Activated CD8-positive, alpha-beta memory T cell treated with anti-CD3 and anti-CD28 coated beads for 1 hour (primary cell): ENCODE measurements around the gene STMP1.
"Not testable (repeated sequence)": the region's sequence is repeated elsewhere in the genome, so short reads cannot be mapped to it uniquely, and the experiment has no call there.

Experiments used
- DNase-seq, 2 donors: peaks; one replicate each; pipeline ENCODE4 v3.0.0-alpha.2; 2020; ENCODE audit warnings: low read depth in 1 of 2; ENCODE audit errors: extremely low read depth in 1 of 2

The STMP1 gene

GRCh38 chr7:135662373-135663114 is at the start of gene STMP1:
TSS of gene STMP1 (plus strand) at chr7:135662514.
- peak; percentile 89 to 97 for DNase-seq

GRCh38 chr7:135616136-135616535 is 46.2 kb upstream of the STMP1 start:
- DNase-seq, result no peak

- DNase-seq, result no peak
Observed at GRCh38 chr7:135617781-135618180, 44.5 kb upstream of the STMP1 start.

DNA sequence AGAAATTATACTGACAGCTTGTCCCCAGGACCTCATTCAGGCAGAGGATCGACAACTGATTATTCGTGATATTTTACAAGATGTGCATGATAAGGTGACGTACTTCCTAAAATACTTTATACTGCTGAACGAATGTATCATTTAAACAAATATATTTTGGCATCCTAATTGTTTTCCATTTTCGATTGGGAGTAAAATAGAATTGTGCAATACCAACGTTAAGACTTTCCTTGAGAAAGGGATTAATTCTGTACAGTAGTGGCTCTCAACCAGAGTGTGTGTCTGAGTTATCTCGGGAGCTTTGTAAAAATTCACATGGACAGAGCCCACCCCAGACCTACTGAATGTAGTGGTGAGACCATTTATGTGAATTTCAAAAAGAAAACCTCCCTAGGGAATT is 43.8 kb upstream of the STMP1 start:
- no peak for DNase-seq

DNA sequence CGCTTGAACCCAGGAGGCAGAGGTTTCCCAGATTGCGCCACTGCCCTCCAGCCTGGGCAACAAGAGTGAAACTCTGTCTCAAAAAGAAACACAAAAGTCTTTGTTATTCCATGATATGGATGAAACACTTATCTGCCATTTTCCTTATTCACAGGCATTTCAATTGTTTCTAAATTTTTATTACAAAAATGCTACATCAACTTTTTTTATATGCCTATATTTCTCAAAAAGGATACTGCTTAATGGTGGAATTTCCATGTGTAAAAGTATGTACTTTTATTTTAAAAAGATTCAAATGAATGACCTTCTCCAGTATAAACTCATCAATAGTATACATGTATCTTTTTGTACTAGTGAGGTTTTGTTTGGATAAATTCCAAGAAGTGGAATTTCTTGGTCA is 41.9 kb upstream of the STMP1 start:
- DNase-seq, result no peak

DNA sequence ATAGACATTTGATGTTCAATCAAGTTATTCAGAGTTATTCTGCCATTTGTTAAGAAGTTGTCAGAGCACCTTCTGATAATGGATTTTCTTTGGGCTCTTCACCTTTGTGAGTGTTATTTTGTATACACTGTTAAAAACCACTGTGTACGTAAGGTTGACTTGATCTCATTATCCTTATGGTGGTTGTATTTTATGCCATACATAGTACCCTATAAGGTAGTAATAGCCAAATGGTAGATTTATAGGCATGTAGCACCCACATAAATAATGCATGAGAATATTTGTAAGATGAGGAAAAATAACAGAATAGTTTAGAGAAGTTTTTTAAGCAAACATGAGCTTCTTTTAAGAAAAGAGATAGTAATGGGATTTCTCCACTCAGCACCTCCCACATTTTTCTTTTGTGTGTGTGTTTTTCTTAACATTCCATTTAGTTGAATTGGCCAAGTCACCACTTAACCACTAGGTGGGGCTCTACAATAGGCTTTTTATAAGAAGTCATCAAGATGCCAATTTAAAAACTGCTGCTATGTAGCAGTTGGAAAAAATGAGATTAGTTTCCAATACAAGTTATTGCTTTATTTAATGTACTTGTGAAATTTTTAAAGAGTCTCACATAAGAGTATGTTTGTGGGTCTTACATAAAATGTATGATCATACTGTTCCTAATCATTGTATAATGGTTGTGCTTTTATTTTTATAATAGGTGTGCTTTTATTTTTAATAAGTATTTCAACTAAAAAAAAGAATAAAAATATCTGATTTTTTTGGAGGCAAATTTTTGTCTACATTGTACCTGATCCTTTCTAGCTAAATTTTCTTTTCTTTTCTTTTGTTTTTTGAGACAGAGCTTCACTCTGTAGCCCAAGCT is 41.1 kb upstream of the STMP1 start:
- no peak for DNase-seq

DNA sequence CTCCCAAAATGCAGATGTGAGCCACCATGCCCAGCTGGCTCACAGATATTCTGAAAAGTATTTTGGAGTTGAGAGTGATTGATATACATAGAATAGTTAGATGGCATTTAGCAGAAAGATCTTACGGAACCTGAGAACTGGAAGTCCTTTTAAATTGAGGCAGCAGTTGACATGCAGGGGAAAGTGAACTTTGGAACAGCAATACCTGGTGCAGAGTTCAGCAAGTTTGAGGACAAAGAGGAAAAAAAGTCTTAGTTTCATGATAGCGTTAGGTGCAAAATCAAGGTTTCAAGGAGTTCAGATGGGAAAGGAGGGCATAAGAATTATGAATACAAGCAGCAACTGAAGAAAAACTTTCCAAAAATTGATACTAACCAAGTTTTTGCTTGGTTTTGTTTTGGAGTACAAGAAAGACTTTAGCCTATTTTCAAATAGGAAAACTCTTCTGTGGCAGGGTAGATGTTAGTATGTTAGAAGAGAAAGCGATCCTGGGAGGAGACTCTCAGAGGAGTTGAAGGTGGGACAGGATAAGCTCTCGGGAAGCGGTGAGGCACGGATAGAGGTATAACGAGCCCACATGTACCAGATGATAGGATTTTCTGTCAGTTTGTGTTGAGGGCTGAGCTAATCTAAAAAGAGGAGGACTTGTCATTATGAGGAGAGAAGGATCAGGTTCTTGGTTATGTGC is 28.0 kb upstream of the STMP1 start:
- no peak for DNase-seq

- not testable (repeated sequence) for DNase-seq
Observed at GRCh38 chr7:135639690-135640089, 22.6 kb upstream of the STMP1 start.

GRCh38 chr7:135644154-135644553 is 18.2 kb upstream of the STMP1 start:
- no peak for DNase-seq

DNA sequence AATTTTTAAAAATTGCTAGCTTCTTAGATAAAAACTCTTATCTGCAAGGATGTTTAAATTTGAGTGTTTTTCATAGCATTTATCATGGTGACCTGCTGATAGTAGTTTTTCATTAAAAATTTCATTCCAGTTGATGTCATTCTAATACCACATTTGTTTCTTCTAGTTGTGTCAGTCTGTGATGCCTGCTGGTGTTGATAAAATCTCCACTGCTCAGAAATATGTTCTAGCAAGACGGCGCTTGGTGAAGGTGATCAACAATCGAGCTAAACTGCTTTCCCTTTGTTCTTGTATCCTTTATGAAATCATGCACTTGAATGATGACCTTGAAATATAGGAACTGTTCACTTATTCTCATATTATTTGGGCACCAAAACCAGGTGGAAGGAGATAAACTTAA is 17.6 kb upstream of the STMP1 start:
- DNase-seq, result no peak

DNA sequence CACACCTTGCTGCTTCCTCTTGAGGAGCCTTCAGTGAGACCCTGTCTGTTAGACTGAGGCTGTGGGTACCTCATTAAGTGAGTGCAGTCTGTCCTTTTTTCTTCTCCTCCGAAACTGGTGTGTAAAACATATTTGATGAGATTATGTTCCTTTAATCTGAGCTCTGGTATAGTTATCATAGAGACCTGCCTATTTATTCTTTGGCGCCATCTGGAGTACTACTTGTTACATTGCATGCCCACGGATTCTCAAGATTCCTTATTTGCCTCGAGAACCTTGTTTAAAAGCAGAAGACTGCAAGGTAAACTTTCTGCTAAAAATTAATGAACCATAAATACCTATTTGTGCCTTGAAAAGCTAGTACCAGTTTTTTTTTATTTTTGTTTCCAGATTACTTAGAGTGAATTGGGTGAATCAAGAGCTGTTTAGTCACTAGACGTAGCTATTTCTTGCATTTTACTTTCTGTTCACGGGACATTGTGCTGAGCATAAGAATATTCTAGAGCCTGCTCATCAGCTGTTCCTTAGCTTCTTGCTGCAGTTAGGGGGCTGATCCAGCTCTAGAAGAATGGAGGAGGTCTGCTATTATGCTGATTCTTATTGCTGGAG is 16.9 kb upstream of the STMP1 start:
- DNase-seq, result no peak

- no peak for DNase-seq
Observed at GRCh38 chr7:135647755-135648154, 14.6 kb upstream of the STMP1 start.

DNA sequence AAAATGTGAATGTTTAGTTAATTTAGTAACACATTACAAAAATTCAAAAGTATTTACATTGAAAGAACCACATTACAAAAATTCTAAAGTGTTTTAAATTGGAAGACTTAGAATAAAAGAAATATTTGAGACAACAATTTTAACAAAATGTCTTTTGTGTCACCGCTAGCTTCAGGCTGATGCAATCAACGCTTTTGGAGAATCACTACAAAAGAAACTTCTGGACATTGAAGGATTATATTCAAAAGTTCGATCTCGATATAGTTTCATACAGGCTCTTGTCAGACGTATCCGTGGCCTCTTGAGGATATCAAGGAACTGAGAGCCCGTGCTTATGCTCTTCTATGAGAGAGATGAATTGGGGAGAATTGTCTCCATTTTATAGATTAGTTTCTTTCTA is 14.1 kb upstream of the STMP1 start:
- DNase-seq, result no peak

DNA sequence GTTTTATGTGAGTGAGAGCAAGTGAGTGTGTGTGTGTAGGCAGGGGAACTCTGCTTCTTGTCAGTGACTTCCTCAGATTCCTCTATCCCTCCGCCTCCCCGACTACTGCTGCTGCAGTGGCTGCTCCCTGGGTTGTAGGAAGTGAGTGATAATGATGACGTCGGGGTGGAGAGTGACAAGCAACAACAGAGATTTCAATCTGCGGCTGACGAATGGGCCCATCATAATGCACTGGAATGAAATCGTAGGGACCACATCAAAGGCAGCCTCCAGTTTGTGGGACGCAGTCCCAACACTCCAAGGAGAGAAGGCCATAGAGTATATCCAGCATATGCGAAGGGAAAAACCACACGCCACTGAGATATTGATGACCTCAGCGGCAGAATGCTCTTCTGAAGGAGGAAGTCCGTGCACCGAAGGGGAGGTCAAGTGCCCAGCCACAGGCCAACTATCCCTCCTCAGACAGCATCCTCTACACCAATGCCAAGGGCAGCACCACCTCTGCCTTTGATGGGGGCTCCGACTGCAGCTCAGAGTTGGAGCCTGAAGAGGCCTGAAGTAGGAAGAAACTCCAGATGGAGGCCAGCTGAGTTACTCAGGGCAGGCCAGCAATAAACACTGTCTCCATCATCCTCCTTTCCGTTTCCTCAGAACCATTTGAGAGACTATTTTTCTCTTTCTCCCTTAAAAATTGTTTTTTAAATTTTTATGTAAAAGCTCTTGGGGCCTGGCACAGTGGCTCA is 11.3 kb upstream of the STMP1 start:
- DNase-seq, result no peak

DNA sequence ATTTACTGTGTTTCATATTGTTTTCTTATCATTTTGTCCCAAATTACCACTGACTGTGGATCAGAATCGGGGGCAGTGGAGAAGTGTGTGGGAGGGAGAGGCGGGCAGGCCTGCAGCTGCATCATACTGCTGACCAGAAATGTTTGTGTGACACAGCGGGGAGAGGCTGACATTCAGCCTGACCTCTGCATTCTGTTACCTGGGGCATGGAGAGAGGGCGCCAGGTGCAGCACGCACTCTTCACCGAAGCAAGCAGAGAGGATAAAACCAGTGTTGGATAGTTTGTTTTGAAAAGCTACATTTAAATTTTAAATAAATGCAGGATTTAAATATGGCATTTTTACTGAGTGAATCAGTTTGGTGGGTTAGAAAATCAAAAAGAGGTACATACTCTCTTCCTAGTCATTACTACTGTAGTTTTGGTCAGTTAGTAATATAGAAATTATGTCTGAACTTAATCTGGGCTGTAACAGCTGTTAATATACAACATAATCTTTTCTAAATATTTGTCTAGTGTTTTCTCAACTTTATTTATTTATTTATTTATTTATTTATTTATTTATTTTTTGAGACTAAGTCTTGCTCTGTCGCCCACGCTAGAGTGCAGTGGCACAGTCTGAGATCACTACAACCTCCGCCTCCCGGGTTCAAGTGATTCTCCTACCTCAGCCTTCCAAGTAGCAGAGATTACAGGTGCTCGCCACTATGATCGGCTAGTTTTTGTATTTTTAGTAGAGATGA is 8.8 kb upstream of the STMP1 start:
- no peak for DNase-seq

DNA sequence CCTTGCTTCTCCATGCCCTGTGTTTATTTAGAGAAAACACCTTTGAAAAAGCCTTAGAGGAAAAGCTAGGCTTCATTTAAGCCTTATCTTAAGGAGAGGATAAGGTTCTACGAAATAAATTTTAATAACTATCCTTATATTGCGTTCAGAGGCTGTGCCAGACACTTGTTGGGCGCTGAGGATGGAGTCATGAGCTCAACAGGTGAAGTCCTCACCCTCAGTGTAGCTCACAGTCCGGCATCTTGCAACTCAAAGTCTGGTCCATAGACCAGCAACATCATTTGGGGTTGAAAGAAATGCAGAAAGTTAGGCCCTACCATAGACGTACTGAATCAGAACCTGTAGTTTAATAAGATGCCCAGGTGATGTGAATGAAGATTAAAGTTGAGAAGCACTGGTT is 3.8 kb upstream of the STMP1 start:
- DNase-seq, result no peak

- no peak for DNase-seq
Observed at GRCh38 chr7:135659159-135659846, 3.0 kb upstream of the STMP1 start.

GRCh38 chr7:135661311-135662122 is 797 bp upstream of the STMP1 start:
- DNase-seq, result no peak

DNA sequence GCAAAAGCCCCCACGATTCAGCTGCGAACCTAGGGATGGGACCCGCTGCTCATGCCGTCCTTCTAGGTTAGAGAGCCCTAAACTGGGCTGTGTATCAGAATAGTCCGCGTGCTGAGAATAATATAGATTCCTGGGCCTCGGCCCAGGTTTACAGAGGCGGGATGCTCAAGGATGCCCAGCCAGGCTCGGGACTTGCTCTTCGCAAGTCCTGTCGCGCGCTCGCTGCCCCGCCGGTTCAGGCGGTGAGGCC is 266 bp upstream of the STMP1 start:
- DNase-seq, result no peak
